HG02884 (cell line): ENCODE measurements around the gene AMPD1.

ENCODE experiments used
- ATAC-seq: cut with Tn5 transposase; IDR thresholded peaks from one replicate; pipeline ENCODE4 v1.9.1; 2021; ENCODE audit warnings: mild to moderate bottlenecking, moderate library complexity; ENCODE audit not compliant: unreplicated experiment

Gene AMPD1

DNA sequence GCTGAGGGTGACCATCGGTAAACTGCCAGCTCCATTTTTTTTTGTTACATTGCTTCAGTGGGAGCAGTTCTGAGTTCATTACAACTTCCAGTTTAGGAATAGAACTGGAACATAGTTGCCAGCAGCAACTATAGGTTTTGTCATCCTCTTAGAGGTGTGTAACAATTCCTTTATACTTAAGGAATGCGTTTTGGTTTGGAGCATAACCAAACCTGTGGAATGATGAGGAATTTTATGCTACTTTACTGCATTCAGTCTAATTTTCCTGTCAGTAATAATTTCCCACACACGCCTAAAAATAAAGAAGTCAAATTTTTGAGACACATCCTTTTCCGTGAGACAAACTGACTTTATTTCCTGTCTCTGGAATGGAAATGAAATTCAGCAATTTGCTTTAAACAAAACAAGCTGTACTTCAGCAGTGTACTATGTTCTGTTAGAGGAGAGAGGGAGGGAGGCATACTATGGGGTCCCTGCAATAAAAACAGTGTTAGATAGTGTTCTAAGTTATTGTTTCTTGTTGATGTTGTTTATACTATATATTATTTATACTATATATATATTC, 4.8 kb upstream of the AMPD1 start:
- no peak for ATAC-seq

DNA sequence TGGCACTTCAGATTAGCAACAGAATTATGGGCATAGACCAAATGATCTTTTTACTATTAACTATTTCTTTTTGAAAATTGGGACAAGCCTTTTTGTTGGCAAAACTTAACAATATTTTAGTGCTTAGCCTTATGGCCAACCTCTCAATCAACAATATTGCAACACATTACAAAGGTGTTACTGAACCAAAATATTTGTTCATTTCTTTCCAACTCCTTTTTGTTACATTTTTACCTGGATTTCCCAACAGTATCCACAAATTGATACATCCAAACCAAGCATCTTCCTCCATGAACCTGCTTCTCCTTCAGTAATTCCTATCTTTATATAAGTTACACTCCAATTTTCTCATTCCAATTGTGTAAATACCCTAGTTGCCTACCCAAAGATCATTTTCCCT, 1.5 kb upstream of the AMPD1 start:
- no peak for ATAC-seq

DNA sequence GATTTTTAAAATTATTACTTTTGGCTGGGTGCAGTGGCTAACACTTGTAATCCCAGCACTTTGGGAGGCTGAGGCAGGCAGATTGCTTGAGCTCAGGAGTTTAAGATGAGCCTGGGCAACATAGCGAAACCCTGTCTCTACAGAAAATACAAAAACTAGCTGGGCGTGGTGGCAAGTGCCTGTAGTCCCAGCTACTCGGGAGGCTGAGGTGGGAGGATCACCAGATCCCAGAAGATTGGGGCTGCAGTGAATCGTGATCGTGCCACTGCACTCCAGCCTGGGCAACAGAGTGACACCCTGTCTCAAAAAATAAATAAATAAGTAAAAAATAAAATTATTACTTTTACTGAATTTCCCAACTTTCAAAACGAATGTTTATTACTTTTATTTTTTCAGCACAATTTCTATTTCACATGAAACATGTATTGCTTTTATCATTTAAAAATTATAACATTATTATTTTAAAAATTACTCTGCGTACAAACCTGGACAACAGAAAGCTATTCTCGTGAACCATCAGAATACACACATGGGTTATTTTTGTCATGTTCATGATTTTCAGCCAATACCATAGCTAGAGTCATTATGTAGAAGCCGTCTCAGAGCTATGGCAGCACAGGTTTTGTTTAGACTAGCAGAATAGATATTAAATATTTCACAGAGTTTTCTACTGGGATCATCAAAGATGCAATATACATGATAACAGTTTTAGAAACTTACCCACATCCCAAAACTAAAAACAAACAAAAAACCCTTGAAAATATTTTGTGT, 621 bp downstream of the AMPD1 start:
- no peak for ATAC-seq

DNA sequence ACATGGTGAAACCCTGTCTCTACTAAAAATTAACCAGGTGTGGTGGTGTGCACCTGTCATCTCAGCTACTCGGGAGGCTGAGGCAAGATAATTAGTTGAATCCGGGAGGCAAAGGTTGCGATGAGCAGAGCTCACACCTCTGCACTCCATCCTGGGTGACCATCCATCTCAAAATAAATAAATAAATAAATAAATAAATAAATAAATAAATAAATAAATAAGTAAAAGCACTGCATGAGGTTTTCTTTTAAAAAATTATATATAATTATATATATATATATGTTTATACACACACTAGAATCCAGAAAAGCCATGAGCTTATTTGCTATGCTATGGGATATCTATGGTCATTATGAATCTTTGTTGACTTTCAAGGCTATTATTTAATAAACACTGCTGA, 2.4 kb downstream of the AMPD1 start:
- ATAC-seq = no peak

DNA sequence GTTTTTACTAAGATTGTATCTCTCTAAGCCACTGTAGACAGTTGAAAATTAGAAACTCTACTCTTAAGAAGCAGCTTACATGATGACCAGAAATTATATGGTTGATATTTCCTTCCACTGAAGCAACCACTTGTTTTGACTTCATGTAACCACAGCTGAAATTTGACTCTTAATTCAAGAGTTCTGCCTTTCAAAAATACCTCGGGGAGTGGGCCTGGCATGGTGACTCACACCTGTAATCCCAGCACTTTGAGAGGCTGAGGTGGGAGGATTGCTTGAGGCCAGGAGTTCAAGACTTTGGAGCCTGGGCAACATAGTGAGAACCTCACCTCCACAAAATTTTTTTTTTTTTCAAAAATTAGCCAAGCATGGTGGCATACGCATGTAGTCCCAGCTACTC, 4.3 kb downstream of the AMPD1 start:
- no peak for ATAC-seq

DNA sequence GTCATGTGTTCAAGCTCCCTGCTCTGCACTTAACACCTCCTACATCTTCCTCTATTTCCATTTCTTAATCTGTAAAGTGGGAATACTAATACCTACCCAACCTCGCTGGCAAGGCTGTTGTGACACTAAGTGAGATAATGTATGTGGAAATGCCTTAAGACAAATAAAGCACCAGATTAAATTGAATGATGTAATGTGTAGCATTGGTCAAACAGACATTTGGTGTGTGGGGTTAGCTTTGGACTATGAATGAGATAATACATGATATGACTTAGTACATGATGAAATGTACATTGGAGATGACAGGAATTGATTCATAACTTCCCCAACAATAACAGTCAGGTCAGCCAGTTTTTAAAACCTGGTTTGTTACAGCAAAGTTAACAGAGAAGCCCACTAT, 5.2 kb downstream of the AMPD1 start:
- no peak for ATAC-seq

DNA sequence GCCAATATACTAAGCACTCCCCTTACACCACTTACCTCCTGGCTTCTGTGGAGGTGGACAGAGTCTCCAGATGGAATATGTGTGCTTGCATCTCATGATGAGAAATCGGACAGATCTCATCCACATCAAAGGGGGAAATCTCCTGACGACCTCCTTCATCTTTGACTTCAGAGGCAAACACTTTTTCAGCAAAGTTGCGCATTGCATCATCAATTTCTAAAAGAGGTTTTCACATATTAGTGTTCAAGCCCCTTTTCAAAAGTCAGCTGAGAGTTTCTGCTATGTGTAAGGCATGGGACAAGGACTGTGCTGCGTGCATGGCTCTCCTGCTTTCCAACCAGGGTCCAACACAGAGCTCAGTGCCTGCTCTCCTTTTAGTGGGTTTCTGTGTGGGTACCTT, 6.8 kb downstream of the AMPD1 start:
- no peak for ATAC-seq

DNA sequence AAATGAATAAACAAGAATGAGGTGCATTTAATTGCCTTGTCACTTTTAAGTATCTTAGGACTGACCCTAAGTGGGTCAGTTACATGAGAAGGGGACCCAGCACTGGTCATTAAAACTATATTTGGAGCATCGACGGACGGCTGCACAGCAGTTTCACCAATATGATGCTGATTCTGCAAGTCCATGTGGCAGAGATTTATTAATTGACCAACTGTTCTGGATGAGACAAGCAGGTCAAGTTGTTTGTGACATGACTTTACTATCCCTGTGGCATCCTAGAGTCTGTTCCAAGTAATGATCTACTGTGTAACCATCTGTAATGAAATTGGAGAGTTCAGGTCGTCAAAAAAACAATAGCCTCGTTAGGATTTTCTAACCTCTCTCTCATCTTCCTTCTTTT, 9.5 kb downstream of the AMPD1 start:
- ATAC-seq = no peak

DNA sequence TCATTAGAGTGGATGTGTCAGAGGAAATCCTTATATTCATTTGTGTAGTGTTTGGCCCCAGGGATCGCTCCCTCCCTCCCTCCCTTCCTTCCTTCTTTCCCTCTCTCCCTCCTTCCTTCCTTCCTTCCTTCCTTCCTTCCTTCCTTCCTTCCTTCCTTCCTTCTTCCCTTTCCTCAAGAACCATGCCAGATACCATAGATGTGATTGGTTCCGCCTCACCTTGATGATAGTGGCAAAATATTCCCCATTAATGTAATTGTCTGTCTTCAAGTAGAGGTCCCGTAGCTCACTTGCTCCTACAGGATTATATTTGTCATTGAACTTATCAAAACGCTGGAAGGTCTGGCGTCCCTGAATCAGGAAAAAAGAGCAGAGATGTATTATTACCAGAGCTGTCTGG, 17.7 kb downstream of the AMPD1 start:
- ATAC-seq = no peak

DNA sequence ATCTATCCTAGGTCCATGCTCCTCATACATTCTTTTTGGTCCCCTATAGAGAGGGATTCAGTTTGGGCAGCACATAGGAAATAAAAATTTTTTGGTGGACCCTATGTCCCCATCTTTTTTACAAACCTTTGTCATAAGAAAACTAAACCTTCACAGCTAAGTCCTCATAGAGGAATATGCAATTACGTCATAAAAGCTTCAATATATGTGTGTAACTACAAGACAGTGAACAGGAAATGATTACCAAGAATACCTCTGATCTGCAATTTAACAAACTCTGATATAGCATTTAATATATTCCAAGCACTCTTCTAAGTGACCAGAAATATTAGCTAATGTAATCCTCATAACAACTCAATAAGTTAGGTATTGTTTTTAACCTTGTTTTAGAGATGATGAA, 19.2 kb downstream of the AMPD1 start:
- ATAC-seq = no peak

DNA sequence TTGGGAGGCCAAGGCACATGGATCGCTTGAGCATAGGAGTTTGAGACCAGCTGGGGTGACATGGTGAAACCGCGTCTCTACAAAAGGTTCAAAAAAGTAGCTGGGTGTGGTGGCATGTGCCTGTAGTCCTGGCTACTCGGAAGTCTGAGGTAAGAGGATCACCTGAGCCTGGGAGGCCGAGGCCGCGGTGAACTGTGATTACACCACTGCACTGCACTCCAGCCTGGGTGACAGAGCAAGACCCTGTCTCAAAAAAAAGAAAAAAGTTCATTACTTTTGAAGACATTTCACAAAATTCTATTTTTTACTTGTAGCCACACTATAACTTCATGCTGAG, 23.4 kb downstream of the AMPD1 start:
- no peak for ATAC-seq

DNA sequence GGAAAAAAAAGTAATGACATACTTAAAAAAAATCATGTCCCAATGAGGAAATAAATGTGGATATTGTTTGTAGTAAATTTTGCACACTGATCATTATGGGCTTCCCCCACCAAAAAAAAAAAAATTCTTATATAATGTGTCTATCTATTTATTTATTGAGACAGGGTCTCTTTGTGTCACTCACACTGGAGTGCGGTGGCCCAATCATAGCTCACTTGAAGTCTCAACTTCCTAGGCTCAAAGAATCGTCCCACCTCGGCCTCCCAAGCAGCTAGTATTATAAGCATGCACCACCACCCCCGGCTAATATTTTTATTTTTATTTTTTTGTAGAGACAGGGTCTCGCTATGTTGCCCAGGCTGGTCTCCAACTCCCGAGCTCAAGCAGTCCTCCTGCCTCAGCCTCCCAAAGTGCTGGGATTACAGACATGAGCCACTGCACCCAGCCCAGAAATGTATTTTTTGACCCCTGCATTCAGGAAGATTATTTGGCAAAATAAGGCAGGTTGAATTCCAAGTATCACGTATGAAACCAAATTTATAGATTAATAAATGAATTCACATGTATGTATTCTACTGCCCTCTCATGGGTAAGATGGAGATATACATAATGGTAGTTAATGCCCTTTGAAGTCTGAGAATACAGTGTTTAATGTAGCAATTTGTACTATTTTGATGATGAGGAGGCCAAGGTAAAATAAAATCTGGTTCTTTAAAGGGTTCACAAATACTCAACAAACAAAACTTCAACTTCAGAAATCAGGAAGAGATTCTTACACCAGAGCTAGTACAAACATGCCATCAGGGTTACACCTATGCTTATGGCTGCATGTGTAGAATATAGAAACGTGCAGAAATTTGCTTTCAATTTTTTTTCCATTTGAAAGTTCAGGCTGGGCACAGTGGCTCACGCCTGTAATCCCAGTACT, 24.1 kb downstream of the AMPD1 start:
- no peak for ATAC-seq

DNA sequence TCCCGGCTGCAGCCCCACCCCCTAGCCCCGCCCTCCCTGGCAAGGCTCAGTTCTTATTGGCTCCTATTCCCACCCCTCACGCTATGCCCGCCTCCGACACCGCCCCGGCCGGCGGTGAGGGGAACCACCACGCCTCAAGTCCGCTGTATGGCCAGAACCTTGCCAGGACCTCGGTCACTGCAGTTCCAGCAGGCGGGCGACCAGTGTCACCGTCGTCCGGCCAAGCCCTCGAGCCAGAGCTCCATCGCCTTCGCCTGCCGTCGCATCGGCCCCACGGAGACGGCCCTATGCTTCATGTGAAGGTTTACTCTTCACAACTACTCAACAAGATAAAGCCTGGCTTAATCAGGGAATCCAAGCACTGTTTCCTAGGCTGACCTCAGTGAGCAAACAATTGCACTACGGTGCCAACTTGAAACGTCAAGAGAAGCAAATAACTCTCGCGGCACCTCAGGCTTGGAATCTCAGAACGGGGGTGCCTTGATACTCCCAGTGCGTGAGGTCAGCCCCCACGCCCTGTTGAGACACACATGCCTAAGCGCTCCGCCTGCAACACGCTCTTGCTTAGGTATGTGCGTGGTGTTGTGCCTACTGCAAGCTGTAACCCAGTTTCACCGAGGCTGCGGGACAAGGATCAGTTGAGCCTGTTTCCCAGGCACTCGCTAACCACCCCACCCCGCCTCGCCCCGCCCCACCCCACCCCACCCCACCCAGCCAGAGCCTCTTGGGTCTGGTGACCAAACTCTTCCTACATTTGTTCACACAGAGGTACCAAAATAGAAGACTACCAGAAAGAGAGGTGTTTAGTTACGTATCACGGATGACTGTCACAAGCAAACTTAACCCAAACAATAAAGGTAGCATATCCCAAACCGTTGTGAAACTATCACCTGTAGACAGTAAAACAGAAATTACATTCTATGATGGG, 25.0 kb downstream of the AMPD1 start:
- ATAC-seq = peak; percentile 96

DNA sequence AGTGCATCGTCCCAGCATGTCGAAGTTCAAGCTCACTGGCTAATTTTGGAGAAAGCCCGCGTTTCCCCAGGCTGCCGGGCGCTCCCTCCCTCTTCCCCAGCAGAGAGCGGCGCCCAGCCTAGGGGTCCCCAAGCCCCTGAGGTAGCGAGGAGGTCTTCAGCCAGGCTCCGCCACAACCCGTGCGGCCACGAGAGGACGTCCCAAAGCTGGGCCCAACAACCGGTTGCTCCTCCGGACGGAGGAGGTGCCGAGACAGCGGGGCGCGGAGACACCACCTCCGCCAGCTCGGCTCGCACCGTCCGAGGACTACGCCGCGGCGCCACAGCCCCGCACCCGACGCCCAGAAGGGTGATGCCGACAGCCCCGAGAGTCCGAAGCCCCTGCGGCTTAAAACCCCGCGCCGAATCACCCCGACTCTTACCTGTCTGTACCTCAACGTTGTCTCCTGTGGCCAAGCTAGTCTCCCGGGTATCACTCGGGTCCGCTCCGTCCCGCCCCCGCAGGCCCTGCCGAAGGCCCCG, 25.7 kb downstream of the AMPD1 start, which contains the start of gene DENND2C:
DENND2C (minus strand) TSS at position 488 of the 521 bp plus-strand sequence. CDS start 44,065 bp downstream, outside the sequence.
- ATAC-seq = peak; percentile 56

DNA sequence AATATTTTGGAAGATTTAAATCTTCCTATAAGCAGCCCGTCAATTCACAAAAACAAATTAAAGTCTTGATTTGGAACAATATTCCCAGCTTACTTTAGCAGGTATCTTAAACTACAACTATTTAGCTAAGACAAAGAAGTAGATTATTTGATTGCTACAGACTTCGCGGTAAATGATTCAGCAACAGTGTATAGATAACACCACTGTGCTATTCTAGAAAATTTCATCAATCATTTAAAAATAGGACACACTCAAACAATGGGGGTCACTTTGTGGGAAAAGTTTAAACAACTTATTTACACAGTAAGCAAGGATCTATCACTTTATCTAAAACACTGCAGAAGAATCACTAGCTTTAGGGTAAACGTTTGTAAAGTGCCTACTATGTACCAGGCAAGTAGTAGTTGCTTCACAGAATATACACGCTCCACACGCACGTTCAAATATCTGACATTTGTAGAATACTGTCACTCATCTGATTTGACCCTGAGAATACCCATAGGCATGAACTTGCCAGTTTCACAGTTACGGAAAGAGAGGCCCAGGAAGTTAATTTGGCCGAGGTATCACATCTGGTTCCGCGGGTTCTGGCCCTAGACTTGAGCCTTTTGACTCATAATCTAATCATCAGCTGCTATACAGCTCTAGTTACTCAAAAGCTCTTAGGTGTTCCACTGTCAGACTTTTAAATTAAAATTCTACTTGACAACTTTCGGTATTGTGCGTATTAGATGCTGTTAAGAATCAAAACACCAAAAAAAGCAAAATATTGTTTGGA, 26.4 kb downstream of the AMPD1 start:
- ATAC-seq = no peak

DNA sequence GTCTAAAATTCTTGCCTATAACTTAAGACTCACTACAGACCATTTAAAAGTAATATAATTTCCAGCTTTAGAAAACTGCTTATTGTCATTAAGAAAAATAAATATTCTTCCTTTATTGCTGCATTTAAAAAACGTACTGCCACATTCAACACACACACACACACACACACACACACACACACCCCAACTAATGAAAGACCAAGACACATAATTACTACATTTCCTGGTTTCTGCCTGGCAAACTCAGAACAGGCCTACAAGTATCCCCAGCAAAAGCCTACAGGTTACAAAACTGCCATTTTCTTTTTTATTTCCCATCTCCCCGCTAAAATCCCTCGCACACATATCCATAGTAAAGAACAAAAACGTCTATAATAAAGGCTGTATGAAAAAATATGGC, 27.0 kb downstream of the AMPD1 start:
- no peak for ATAC-seq

DNA sequence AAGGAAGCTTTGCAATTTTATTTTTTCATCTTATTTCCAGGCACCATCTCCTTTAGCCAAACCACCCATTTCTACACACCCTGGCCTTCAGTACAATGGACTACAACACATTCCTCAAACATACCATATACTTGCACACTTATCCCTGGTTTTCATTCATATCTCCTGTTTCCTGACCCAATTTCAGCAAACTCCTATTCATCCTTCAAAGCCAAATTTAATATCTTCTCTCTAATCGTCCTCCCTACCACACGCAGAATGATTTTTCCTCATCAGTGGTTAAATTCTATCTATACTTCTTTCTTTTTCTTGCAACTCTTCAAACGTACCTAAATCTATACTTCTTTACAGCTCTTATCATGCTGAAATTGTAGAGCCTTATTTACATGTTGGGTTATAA, 28.4 kb downstream of the AMPD1 start:
- no peak for ATAC-seq

DNA sequence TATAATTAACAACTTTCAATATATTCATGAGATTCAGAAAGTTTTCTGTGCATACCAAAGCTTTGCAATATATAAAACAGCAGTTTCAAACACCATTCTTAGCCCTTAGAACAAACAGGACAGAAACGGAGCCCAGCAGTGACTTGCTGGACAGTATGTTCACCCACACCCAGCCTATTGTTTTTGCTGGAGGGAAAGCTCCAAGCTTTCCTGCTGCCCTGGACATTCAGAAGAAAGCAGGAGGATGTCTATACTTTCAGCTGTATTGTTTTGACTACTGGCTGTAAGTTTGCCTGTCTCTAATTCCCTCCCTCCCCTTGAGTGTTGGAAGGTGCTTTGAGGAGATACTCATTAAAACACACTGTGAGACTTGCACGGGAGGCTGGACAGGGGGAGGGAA, 35.1 kb downstream of the AMPD1 start:
- no peak for ATAC-seq

DNA sequence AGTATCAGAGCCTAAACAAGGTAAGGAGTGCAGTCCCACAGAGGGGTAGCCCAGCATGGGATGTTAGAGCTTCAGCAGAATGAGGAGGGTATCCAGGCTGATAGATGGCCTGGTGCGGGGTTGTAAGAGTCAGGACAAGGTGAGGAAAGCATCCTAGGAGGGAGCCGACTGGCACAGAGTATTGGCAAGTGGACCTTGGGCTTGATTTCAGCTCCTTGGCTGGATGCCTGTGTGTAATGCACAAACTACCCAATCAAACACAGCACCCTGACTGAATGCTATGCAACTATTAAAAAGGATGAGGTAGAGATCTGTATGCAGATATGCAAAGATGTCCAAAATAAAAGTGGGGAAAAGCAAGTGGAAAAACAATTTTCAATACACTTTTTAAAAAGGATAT, 43.5 kb downstream of the AMPD1 start:
- ATAC-seq = no peak

DNA sequence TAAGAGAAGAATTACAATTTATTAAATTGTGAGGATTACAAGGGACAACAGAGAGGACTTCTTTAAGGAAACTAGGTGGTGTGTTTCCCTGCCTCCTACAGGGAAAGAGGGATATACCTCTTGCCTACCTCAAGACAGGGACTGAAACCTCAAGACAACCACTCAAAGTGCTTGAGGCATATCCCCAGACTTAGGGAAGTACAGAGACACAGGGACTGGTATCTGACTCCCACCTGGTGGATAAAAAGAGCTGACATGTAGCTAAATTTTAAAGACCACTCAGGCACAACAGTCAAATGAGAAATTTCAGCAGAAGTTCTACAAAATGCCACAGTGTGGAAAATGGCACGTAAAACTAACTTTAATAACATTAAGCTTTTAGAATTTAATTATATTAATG, 46.8 kb downstream of the AMPD1 start:
- no peak for ATAC-seq
